ENCODE data around the gene DEPP1. TPM values are rescaled to one million over a fixed set of nuclear protein-coding genes. Genes with fewer than 3 reads are reported as not detected.
"Not testable (repeated sequence)": the region's sequence is repeated elsewhere in the genome, so short reads cannot be mapped to it uniquely, and the experiment has no call there.

Gene DEPP1
- total and polyA plus RNA-seq, 2 donors (not counting 3 experiments of a cell fraction or from before 2014, with no cell fraction given): 364 to 951 TPM

DNA sequence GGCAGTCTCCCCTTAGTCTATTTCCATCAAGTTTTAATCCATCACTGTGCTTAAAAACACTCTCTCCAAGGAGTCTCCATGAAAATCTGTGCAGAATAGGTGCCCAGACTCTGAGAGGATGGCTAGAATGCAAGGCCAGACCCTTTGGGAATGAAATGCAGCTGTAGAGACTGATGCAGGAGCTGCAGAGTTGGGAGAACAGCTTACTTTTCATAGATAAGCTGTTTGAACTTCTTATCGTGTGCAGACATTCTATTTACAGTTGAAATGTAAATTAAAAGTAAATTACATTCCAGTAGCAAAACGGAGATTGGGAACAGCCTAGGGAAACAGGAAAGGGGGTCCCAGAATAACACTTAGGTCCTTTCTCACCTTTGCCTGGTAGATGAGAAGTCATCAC is 37.0 kb upstream of the DEPP1 start:
- Histone ChIP-seq H3K4me2 (ENCODE audit: insufficient read depth, low read length) (no peak overlapping the region), H3K9me1 (replicated peaks; ENCODE audit: control insufficient read depth, extremely low read depth, insufficient read depth, low read length) (no peaks in the 10 kb centered on the region), H3K27ac (ENCODE audit: insufficient read depth, low read depth, low read length) (no peak overlapping the region), H3K36me3 (ENCODE audit: control insufficient read depth in 2 of 2, extremely low read depth in 1 of 2, insufficient read depth in 2 of 2, low read length in 2 of 2) (no peaks in the 10 kb centered on the region), H4K20me1 (replicated peaks; ENCODE audit: control insufficient read depth, extremely low read depth, insufficient read depth, low read length) (no peaks in the 10 kb centered on the region), H3K4me3 (replicated peaks in 1 of 3; ENCODE audit: insufficient read depth in 1 of 3, low read depth in 1 of 3, low read length in 3 of 3) (no peak overlapping the region), H3K27me3 (ENCODE audit: control insufficient read depth in 2 of 2, insufficient read depth in 2 of 2, low read length in 2 of 2) (no peaks in the 10 kb centered on the region), H3K4me1 (ENCODE audit: control insufficient read depth, extremely low read depth, insufficient read depth, low read length) (no peaks in the 10 kb centered on the region), H3K9ac (replicated peaks; ENCODE audit: extremely low read depth, insufficient read depth, low read length) (no peak overlapping the region), H3K79me2 (ENCODE audit: control insufficient read depth, insufficient read depth, low read length) (no peaks in the 10 kb centered on the region), H2AFZ (ENCODE audit: low read depth, low read length) (no peak overlapping the region), H3K9me3 (replicated peaks; ENCODE audit: control insufficient read depth, insufficient read depth, low read length) (no peaks in the 10 kb centered on the region)
- CTCF ChIA-PET: interaction anchor here (1.6 kb wide), 1 partner anchor 20 kb away, joined by 4 read pairs; no protein-coding TSS in a partner anchor
- intact Hi-C loops (cut with micrococcal nuclease) (no loop called here), dilution Hi-C loops (cut with MboI; ENCODE audit: extremely low pct_ligation_motif_present, low sequenced_read_pairs) (no loop called here)
- TF ChIP-seq, protein P1, sequence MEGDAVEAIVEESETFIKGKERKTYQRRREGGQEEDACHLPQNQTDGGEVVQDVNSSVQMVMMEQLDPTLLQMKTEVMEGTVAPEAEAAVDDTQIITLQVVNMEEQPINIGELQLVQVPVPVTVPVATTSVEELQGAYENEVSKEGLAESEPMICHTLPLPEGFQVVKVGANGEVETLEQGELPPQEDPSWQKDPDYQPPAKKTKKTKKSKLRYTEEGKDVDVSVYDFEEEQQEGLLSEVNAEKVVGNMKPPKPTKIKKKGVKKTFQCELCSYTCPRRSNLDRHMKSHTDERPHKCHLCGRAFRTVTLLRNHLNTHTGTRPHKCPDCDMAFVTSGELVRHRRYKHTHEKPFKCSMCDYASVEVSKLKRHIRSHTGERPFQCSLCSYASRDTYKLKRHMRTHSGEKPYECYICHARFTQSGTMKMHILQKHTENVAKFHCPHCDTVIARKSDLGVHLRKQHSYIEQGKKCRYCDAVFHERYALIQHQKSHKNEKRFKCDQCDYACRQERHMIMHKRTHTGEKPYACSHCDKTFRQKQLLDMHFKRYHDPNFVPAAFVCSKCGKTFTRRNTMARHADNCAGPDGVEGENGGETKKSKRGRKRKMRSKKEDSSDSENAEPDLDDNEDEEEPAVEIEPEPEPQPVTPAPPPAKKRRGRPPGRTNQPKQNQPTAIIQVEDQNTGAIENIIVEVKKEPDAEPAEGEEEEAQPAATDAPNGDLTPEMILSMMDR (IDR thresholded peaks at IDR 0.05; ENCODE audit: extremely low read depth in 1 of 2, insufficient read depth in 1 of 2, low read depth in 1 of 2, low read length in 2 of 2): no peak
- TF ChIP-seq JUN (IDR thresholded peaks at IDR 0.05; ENCODE audit: borderline replicate concordance, insufficient read depth, insufficient read length, low read depth) (no peak), POLR2A (IDR thresholded peaks at IDR 0.05; ENCODE audit: low read depth, low read length) (no peak), POLR2AphosphoS5 (IDR thresholded peaks at IDR 0.05; ENCODE audit: insufficient read depth, low read depth, low read length) (no peak), FOS (IDR thresholded peaks at IDR 0.05; ENCODE audit: borderline replicate concordance, insufficient read depth, low read length) (no peak), MYC (IDR thresholded peaks at IDR 0.05; ENCODE audit: low read depth, low read length) (no peak), GATA2 (IDR thresholded peaks at IDR 0.05; ENCODE audit: insufficient read depth, insufficient read length, low read depth, low read length) (no peak), EZH2 (IDR thresholded peaks at IDR 0.05; ENCODE audit: borderline replicate concordance, low read depth, low read length, severe bottlenecking) (no peak)
- TF ChIP-seq, protein P2, sequence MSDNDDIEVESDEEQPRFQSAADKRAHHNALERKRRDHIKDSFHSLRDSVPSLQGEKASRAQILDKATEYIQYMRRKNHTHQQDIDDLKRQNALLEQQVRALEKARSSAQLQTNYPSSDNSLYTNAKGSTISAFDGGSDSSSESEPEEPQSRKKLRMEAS (IDR thresholded peaks at IDR 0.05; ENCODE audit: insufficient read depth, insufficient read length): no peak
- POLR2A ChIA-PET: no interaction called here
- FAIRE-seq (no peak), DNase-seq (ENCODE audit: low read depth, low spot score) (no peak)
- BruUV-seq (replicated peaks): no TSS peak

- H3K79me2 ChIP-seq (ENCODE audit: control insufficient read depth, insufficient read depth, low read length); dilution Hi-C loops (cut with MboI; ENCODE audit: extremely low pct_ligation_motif_present, low sequenced_read_pairs): not testable (repeated sequence)
Observed at GRCh38 chr10:45014557-45014956, 35.9 kb upstream of the DEPP1 start.

More at GRCh38 chr10:45014557-45014956, 35.9 kb upstream of the DEPP1 start:
- H3K4me2 ChIP-seq (ENCODE audit: insufficient read depth, low read length); H4K20me1 ChIP-seq (replicated peaks; ENCODE audit: control insufficient read depth, extremely low read depth, insufficient read depth, low read length); H2AFZ ChIP-seq (ENCODE audit: low read depth, low read length); FAIRE-seq; BruUV-seq (replicated peaks); POLR2A ChIA-PET; H3K9me3 ChIP-seq (replicated peaks; ENCODE audit: control insufficient read depth, insufficient read depth, low read length); H3K4me1 ChIP-seq (ENCODE audit: control insufficient read depth, extremely low read depth, insufficient read depth, low read length); H3K9me1 ChIP-seq (replicated peaks; ENCODE audit: control insufficient read depth, extremely low read depth, insufficient read depth, low read length); H3K9ac ChIP-seq (replicated peaks; ENCODE audit: extremely low read depth, insufficient read depth, low read length); H3K36me3 ChIP-seq (ENCODE audit: control insufficient read depth in 2 of 2, extremely low read depth in 1 of 2, insufficient read depth in 2 of 2, low read length in 2 of 2); intact Hi-C loops (cut with micrococcal nuclease); H3K27ac ChIP-seq (ENCODE audit: insufficient read depth, low read depth, low read length); CTCF ChIA-PET; H3K27me3 ChIP-seq (ENCODE audit: control insufficient read depth in 2 of 2, insufficient read depth in 2 of 2, low read length in 2 of 2); DNase-seq (ENCODE audit: low read depth, low spot score); H3K4me3 ChIP-seq (replicated peaks in 1 of 3; ENCODE audit: insufficient read depth in 1 of 3, low read depth in 1 of 3, low read length in 3 of 3): not testable (repeated sequence)
